Endodermal cell (in vitro differentiated cells): Measurements from ENCODE around the gene ABCA8. TPM values are rescaled to one million over a fixed set of nuclear protein-coding genes. Genes with fewer than 3 reads are reported as not detected.

Experiments
- DNase-seq: peaks from one replicate; pipeline ENCODE4 v3.0.0-alpha.2; 2017
- H3K27ac ChIP-seq: 2 replicates; pipeline ENCODE4 v1.5.1; 2013; ENCODE audit warnings: mild to moderate bottlenecking, low read depth, low read length, moderate library complexity
- H3K27me3 ChIP-seq: 2 replicates; pipeline ENCODE4 v1.6.1; 2013; ENCODE audit warnings: mild to moderate bottlenecking, low read length, moderate library complexity; ENCODE audit not compliant: insufficient read depth, control insufficient read depth, poor library complexity, severe bottlenecking
- H3K36me3 ChIP-seq: 2 replicates; pipeline ENCODE4 v1.7.0; 2013; ENCODE audit warnings: mild to moderate bottlenecking, low read length, moderate library complexity; ENCODE audit not compliant: control insufficient read depth, insufficient read depth
- H3K4me1 ChIP-seq: one replicate; pipeline ENCODE4 v1.7.0; 2013; ENCODE audit warnings: low read length; ENCODE audit not compliant: control insufficient read depth, insufficient read depth
- H3K4me3 ChIP-seq: 2 replicates; pipeline ENCODE4 v1.5.1; 2013; ENCODE audit warnings: mild to moderate bottlenecking, low read length, moderate library complexity
- H3K9ac ChIP-seq: 2 replicates; pipeline ENCODE4 v1.6.1; 2013; ENCODE audit warnings: mild to moderate bottlenecking, low read length, moderate library complexity; ENCODE audit not compliant: poor library complexity, severe bottlenecking; ENCODE audit errors: extremely low read depth
- H3K9me3 ChIP-seq: 2 replicates; pipeline ENCODE4 v1.6.1; 2013; ENCODE audit warnings: mild to moderate bottlenecking, low read length, moderate library complexity; ENCODE audit not compliant: control insufficient read depth
- H3K27ac Mint-ChIP-seq: 2 replicates; pipeline ENCODE4 v1.8.0; 2020; ENCODE audit warnings: mixed read lengths
- H3K27me3 Mint-ChIP-seq: 2 replicates; pipeline ENCODE4 v1.8.0; 2021; ENCODE audit warnings: mild to moderate bottlenecking, mixed read lengths; ENCODE audit not compliant: insufficient read depth
- H3K36me3 Mint-ChIP-seq: 2 replicates; pipeline ENCODE4 v1.8.0; 2020; ENCODE audit warnings: low read depth, mixed read lengths
- H3K4me1 Mint-ChIP-seq: 2 replicates; pipeline ENCODE4 v1.8.0; 2020; ENCODE audit warnings: mixed read lengths
- H3K4me3 Mint-ChIP-seq: 2 replicates; pipeline ENCODE4 v1.8.0; 2020; ENCODE audit warnings: mild to moderate bottlenecking, moderate library complexity, mixed read lengths
- H3K9me3 Mint-ChIP-seq: 2 replicates; pipeline ENCODE4 v1.8.0; 2020; ENCODE audit warnings: mild to moderate bottlenecking, mixed read lengths
- WGBS, 2 experiments: methylation state at CpG; one replicate each; pipeline versions ENCODE4 v1.1.5 to v1.1.7; 2013; ENCODE audit warnings: missing lambda C conversion rate in 2 of 2, mixed read lengths in 1 of 2; ENCODE audit not compliant: insufficient coverage in 1 of 2, insufficient read length in 1 of 2; 5-methylcytosine and 5-hydroxymethylcytosine counted together
- total RNA-seq, 2 donors: library from RNA; stranded (reverse); fragmentation: NEBNext Ultra II Directional in 1 of 2; extraction: Animal tissue kit (Norgen Biotek cat#: 25700) in 1 of 2; gene quantifications; 2 replicates in 1 of 2; 3 replicates in 1 of 2; pipeline ENCODE4 v1.2.1, GENCODE V29; 2021
- TF ChIP-seq, protein P1 (sequence below): fragments of 200-600 bp; sonication (generic); conservative IDR thresholded peaks from 2 replicates; pipeline ENCODE4 v1.5.0; 2021; ENCODE audit warnings: antibody characterized with exemption, mild to moderate bottlenecking

ABCA8 gene
- total RNA-seq, 2 donors from 2014 or later, result not detected

DNA sequence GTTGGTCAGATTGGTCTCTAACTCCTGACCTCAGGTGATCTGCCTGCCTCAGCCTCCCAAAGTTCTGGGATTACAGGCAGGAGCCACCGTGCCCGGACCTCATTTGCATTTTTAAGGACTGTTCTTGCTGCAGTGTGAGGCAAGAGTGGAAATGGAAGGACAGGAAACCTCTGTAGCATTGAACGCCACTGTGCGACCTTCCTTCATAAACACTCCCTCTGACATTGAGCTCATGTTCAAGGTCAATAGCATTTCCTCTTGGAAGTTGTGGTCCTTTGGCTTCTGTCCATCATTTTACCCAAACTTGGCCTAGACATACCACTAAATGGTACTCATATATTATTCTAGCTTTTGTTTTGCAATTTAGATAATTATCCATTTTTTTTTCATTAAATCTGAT lies 32.8 kb upstream of the ABCA8 start:
- Mint-ChIP-seq H3K4me1 (peaks cover 9% of the 10 kb centered on the region), H3K9me3 (no peaks in the 10 kb centered on the region), H3K27ac (no peak overlapping the region), H3K36me3 (no peaks in the 10 kb centered on the region), H3K4me3 (no peak overlapping the region), H3K27me3 (no peaks in the 10 kb centered on the region)
- H3K4me1 ChIP-seq, result no peaks in the 10 kb centered on the region
- no peak overlapping the region for H3K9ac ChIP-seq
- TF ChIP-seq, protein P1, sequence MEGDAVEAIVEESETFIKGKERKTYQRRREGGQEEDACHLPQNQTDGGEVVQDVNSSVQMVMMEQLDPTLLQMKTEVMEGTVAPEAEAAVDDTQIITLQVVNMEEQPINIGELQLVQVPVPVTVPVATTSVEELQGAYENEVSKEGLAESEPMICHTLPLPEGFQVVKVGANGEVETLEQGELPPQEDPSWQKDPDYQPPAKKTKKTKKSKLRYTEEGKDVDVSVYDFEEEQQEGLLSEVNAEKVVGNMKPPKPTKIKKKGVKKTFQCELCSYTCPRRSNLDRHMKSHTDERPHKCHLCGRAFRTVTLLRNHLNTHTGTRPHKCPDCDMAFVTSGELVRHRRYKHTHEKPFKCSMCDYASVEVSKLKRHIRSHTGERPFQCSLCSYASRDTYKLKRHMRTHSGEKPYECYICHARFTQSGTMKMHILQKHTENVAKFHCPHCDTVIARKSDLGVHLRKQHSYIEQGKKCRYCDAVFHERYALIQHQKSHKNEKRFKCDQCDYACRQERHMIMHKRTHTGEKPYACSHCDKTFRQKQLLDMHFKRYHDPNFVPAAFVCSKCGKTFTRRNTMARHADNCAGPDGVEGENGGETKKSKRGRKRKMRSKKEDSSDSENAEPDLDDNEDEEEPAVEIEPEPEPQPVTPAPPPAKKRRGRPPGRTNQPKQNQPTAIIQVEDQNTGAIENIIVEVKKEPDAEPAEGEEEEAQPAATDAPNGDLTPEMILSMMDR, result no peak
- H3K27me3 ChIP-seq, result no peaks in the 10 kb centered on the region
- WGBS, 2 experiments, result 81 to 82% methylated on average over 4 of the region's 4 CpGs
- DNase-seq, result no peak
- H3K9me3 ChIP-seq, result no peaks in the 10 kb centered on the region
- no peak overlapping the region for H3K27ac ChIP-seq
- no peaks in the 10 kb centered on the region for H3K36me3 ChIP-seq
- no peak overlapping the region for H3K4me3 ChIP-seq

DNA sequence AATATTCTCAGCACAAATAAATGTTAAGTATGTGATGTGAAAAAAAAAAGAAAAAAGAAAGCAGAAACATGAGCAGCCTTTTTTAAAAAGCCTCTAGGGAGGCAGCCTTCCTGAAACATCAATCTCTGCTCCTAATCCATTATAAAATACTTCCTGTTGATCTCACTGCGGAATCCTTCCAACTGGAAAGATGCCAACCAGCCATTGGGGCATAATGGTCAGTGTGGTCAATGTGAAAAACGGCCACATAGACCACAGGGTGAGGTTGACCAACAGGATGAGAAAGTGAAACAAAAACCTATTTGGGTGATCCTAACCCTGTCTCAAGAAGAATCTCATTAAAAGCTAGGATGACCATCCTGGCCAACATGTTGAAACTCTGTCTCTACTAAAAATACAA lies 26.1 kb upstream of the ABCA8 start:
- Histone ChIP-seq H3K36me3 (no peaks in the 10 kb centered on the region), H3K9ac (no peak overlapping the region), H3K9me3 (no peaks in the 10 kb centered on the region), H3K27me3 (no peaks in the 10 kb centered on the region), H3K4me3 (no peak overlapping the region), H3K4me1 (no peaks in the 10 kb centered on the region), H3K27ac (no peak overlapping the region)
- TF ChIP-seq, protein P1, result no peak
- no peaks in the 10 kb centered on the region for H3K4me1 Mint-ChIP-seq
- DNase-seq, result no peak
- no peak overlapping the region for H3K4me3 Mint-ChIP-seq
- peaks cover 5% of the 10 kb centered on the region for H3K27me3 Mint-ChIP-seq
- H3K9me3 Mint-ChIP-seq, result peaks cover 2% of the 10 kb centered on the region
- H3K27ac Mint-ChIP-seq, result no peak overlapping the region
- no peaks in the 10 kb centered on the region for H3K36me3 Mint-ChIP-seq
- WGBS, 2 experiments, result 90% methylated on average over 2 of the region's 2 CpGs; no CpG with 5 or more reads in 1 of the 2 experiments

DNA sequence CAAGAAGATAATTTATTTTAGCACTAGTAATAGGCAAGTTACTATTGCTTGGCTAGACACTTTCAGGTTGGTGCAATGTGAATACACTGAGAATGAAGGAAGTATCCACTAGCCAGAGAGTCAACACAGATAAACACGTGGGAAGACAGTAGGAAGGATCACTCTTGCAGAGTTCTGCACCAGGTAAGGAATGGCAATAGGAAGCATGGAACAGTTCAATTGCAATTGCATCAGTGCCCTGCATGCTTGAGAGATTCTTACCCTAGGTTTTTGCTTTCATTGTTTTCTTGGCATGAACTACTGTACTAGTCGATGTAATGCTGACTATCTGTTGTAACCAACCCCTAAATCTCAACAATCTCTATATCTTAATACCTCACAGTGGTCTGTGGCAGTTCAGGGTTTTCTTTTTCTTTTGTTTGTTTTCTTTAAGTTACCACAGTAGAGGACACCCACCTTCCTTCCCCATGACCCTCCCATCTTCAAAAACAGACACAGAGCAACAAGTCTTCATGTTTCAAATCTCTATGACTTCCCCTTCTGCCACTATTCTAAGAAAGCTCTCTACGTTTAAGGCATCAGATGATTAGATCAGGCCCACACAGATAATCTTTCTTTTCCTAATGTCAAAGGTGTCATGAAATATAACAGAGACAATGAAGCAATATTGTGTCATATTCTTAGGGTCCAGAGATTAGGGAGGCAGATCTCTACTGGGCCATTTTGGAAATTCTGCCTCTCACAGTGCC lies 18.1 kb upstream of the ABCA8 start:
- peak overlapping the region; percentile 14 for H3K27ac Mint-ChIP-seq
- peaks cover 6% of the 10 kb centered on the region for H3K4me1 Mint-ChIP-seq
- H3K9me3 Mint-ChIP-seq, result no peaks in the 10 kb centered on the region
- Histone ChIP-seq H3K27ac (no peak overlapping the region), H3K36me3 (no peaks in the 10 kb centered on the region), H3K27me3 (no peaks in the 10 kb centered on the region), H3K9ac (no peak overlapping the region), H3K4me3 (no peak overlapping the region), H3K4me1 (no peaks in the 10 kb centered on the region), H3K9me3 (no peaks in the 10 kb centered on the region)
- H3K27me3 Mint-ChIP-seq, result peaks cover 5% of the 10 kb centered on the region
- DNase-seq, result no peak
- WGBS, 2 experiments, result 80 to 83% methylated on average over 2 to 3 of the region's 3 CpGs
- TF ChIP-seq, protein P1, result no peak
- H3K4me3 Mint-ChIP-seq, result no peak overlapping the region
- H3K36me3 Mint-ChIP-seq, result no peaks in the 10 kb centered on the region
